ENCODE results near the gene SYNPO2. TPM values are rescaled to one million over a fixed set of nuclear protein-coding genes. Genes with fewer than 3 reads are reported as not detected.
A peak's percentile ranks its signal among the peaks of the same experiment; 100 is the strongest.

SYNPO2 gene
- total RNA-seq, 1 experiment from 2014 or later: 0.93 TPM

- Histone ChIP-seq H3K4me2 (ENCODE audit: low read length) (no peak overlapping the region), H3K9me3 (ENCODE audit: control insufficient read depth in 1 of 2, insufficient read depth in 1 of 2, low read depth in 1 of 2, low read length in 2 of 2) (no peaks in the 10 kb centered on the region), H3K27ac (ENCODE audit: low read depth, low read length) (no peak overlapping the region), H4K20me1 (ENCODE audit: insufficient read depth) (no peaks in the 10 kb centered on the region), H3K4me3 (replicated peaks in 1 of 2; ENCODE audit: low read depth in 1 of 2, low read length in 2 of 2) (no peak overlapping the region), H3K4me1 (ENCODE audit: control insufficient read depth in 1 of 2, insufficient read depth in 2 of 2, low read length in 2 of 2) (peaks cover 0 to 6% of the 10 kb centered on the region in 2 experiments; a peak in 1 of 4 replicates), H3K9me2 (ENCODE audit: insufficient read depth) (no peaks in the 10 kb centered on the region), H3K27me3 (ENCODE audit: insufficient read depth, low read length) (no peaks in the 10 kb centered on the region), H2AFZ (ENCODE audit: low read depth, low read length, poor library complexity, severe bottlenecking) (no peak overlapping the region), H3K36me3 (ENCODE audit: control insufficient read depth in 1 of 2, insufficient read depth in 2 of 2, low read length in 2 of 2) (no peaks in the 10 kb centered on the region), H3K79me2 (ENCODE audit: insufficient read depth, low read length) (no peaks in the 10 kb centered on the region), H3K9ac (ENCODE audit: low read length) (no peak overlapping the region)
- DNase-seq (ENCODE audit: low read depth, low spot score) (no peak), ATAC-seq (peak; percentile 71)
- TF ChIP-seq YY1 (IDR thresholded peaks at IDR 0.05; ENCODE audit: extremely low read depth, insufficient replicate concordance, low read depth, low read length) (no peak), EZH2phosphoT487 (IDR thresholded peaks at IDR 0.05; ENCODE audit: borderline replicate concordance) (no peak), CBX3 (IDR thresholded peaks at IDR 0.05; ENCODE audit: low read depth) (no peak), RAD21 (IDR thresholded peaks at IDR 0.05; ENCODE audit: low read depth) (no peak), CTCF (IDR thresholded peaks at IDR 0.05 in 2 of 3, conservative IDR thresholded peaks at IDR 0.05 in 1 of 3; ENCODE audit: borderline replicate concordance in 1 of 3, insufficient read depth in 1 of 3, low read depth in 2 of 3, low read length in 2 of 3) (0 out of 6 replicates have a peak, but pooled peaks of 1 of the 3 experiments have one; percentile 21), TCF7L2 (IDR thresholded peaks at IDR 0.05; ENCODE audit: borderline replicate concordance, extremely low read depth, insufficient read depth, insufficient read length) (no peak), SRF (IDR thresholded peaks at IDR 0.05; ENCODE audit: low read depth) (no peak)
- ChIA-PET CTCF (interaction anchor here (1.5 kb wide), 1 partner anchor 8 kb away, joined by 7 read pairs; no protein-coding TSS in a partner anchor), RAD21 (ENCODE audit: low non-redundant PET in 1 of 2, low total read pairs in 2 of 2, uncharacterized antibody in 2 of 2, unreplicated experiment in 2 of 2) (no interaction called here), POLR2A (no interaction called here)
- intact Hi-C loops (cut with micrococcal nuclease): no loop called here
- BruUV-seq (replicated peaks): no TSS peak
These were observed 145.8 kb downstream of the SYNPO2 start for GRCh38 chr4:119034276-119035008.
